Measurements from ENCODE around the gene NEK5.

DNA sequence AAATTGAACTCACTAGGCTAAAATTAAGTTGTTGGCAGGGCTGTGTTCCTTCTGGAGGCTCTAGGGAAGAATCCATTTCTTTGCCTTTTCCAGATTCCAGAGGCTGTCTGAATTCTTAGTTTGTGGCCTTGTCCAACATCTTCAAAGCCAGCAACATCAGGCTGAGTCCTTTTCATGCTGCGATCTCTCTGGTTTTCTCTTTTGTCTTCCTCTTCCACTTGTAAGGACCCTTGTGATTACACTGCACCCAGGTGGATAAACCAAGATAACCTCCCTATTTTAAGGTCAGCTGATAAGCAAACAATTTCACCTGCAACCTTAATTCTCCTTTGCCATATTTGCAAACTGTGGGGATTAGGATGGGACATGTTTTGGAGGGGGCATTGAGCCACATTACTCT, 92.8 kb downstream of the NEK5 start:
- TF ChIP-seq, protein P1, sequence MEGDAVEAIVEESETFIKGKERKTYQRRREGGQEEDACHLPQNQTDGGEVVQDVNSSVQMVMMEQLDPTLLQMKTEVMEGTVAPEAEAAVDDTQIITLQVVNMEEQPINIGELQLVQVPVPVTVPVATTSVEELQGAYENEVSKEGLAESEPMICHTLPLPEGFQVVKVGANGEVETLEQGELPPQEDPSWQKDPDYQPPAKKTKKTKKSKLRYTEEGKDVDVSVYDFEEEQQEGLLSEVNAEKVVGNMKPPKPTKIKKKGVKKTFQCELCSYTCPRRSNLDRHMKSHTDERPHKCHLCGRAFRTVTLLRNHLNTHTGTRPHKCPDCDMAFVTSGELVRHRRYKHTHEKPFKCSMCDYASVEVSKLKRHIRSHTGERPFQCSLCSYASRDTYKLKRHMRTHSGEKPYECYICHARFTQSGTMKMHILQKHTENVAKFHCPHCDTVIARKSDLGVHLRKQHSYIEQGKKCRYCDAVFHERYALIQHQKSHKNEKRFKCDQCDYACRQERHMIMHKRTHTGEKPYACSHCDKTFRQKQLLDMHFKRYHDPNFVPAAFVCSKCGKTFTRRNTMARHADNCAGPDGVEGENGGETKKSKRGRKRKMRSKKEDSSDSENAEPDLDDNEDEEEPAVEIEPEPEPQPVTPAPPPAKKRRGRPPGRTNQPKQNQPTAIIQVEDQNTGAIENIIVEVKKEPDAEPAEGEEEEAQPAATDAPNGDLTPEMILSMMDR (IDR thresholded peaks at IDR 0.05), result no peak
- TF ChIP-seq POLR2A (IDR thresholded peaks at IDR 0.05), result no peak
